ENCODE measurements around the gene LRRIQ3.

Gene LRRIQ3

GRCh38 chr1:74050386-74050785 lies 147.6 kb downstream of the LRRIQ3 start:
- H3K27me3 Mint-ChIP-seq (ENCODE audit: low read depth), result peaks cover 3% of the 10 kb centered on the region
- no peak overlapping the region for H3K4me3 Mint-ChIP-seq

GRCh38 chr1:74038042-74038441 lies 159.9 kb downstream of the LRRIQ3 start:
- Mint-ChIP-seq H3K9me3 (peaks cover 18% of the 10 kb centered on the region), H3K4me1 (no peaks in the 10 kb centered on the region), H3K4me3 (no peak overlapping the region), H3K27ac (no peak overlapping the region), H3K36me3 (ENCODE audit: low read depth) (no peaks in the 10 kb centered on the region), H3K27me3 (ENCODE audit: low read depth) (no peaks in the 10 kb centered on the region)
- TF ChIP-seq, protein P1, sequence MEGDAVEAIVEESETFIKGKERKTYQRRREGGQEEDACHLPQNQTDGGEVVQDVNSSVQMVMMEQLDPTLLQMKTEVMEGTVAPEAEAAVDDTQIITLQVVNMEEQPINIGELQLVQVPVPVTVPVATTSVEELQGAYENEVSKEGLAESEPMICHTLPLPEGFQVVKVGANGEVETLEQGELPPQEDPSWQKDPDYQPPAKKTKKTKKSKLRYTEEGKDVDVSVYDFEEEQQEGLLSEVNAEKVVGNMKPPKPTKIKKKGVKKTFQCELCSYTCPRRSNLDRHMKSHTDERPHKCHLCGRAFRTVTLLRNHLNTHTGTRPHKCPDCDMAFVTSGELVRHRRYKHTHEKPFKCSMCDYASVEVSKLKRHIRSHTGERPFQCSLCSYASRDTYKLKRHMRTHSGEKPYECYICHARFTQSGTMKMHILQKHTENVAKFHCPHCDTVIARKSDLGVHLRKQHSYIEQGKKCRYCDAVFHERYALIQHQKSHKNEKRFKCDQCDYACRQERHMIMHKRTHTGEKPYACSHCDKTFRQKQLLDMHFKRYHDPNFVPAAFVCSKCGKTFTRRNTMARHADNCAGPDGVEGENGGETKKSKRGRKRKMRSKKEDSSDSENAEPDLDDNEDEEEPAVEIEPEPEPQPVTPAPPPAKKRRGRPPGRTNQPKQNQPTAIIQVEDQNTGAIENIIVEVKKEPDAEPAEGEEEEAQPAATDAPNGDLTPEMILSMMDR (IDR thresholded peaks at IDR 0.05; ENCODE audit: unreplicated experiment in 3 of 3), result no peak

More at GRCh38 chr1:74050386-74050785, 147.6 kb downstream of the LRRIQ3 start:
- Mint-ChIP-seq H3K27ac (no peak overlapping the region), H3K36me3 (ENCODE audit: low read depth) (no peaks in the 10 kb centered on the region), H3K4me1 (no peaks in the 10 kb centered on the region), H3K9me3 (peaks cover 6% of the 10 kb centered on the region)
- TF ChIP-seq, protein P1 (IDR thresholded peaks at IDR 0.05; ENCODE audit: unreplicated experiment in 3 of 3), result no peak

DNA sequence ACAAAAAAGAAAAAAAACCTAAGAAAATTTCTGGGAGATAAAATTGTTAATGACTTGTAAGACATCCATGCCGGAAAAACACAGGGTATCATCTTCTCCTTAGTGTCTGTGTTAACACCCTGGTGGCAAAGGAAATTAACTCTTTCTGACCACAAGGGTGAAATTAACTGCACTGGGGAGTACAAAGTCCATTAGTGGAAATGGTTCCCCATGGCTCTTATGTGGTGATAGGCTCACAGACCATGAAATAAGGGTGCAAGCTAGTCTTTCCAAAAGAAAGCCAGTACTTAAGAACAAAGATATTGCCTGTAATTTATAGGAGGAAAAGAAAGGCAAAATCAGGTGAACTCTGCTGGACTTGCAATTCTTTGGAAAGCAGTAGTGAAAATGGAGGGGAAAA lies 185.4 kb downstream of the LRRIQ3 start:
- no peaks in the 10 kb centered on the region for H3K4me1 Mint-ChIP-seq
- peaks cover 3% of the 10 kb centered on the region for H3K27me3 Mint-ChIP-seq (ENCODE audit: low read depth)
- TF ChIP-seq, protein P1 (IDR thresholded peaks at IDR 0.05; ENCODE audit: unreplicated experiment in 3 of 3), result no peak
- no peaks in the 10 kb centered on the region for H3K9me3 Mint-ChIP-seq
- H3K4me3 Mint-ChIP-seq, result no peak overlapping the region
- no peaks in the 10 kb centered on the region for H3K36me3 Mint-ChIP-seq (ENCODE audit: low read depth)
- no peak overlapping the region for H3K27ac Mint-ChIP-seq

- Mint-ChIP-seq H3K4me1 (no peaks in the 10 kb centered on the region), H3K9me3 (no peaks in the 10 kb centered on the region), H3K27me3 (ENCODE audit: low read depth) (peaks cover 3% of the 10 kb centered on the region), H3K4me3 (no peak overlapping the region), H3K27ac (no peak overlapping the region), H3K36me3 (ENCODE audit: low read depth) (no peaks in the 10 kb centered on the region)
- TF ChIP-seq, protein P1 (IDR thresholded peaks at IDR 0.05; ENCODE audit: unreplicated experiment in 3 of 3), result no peak
Observed at GRCh38 chr1:74011736-74012135, 186.2 kb downstream of the LRRIQ3 start.

GRCh38 chr1:74010206-74010605 lies 187.8 kb downstream of the LRRIQ3 start:
- no peaks in the 10 kb centered on the region for H3K9me3 Mint-ChIP-seq
- H3K27ac Mint-ChIP-seq, result no peak overlapping the region
- no peaks in the 10 kb centered on the region for H3K36me3 Mint-ChIP-seq (ENCODE audit: low read depth)
- peaks cover 5% of the 10 kb centered on the region for H3K4me1 Mint-ChIP-seq
- H3K4me3 Mint-ChIP-seq, result no peak overlapping the region
- TF ChIP-seq, protein P1 (IDR thresholded peaks at IDR 0.05; ENCODE audit: unreplicated experiment in 3 of 3), result no peak
- peaks cover 6% of the 10 kb centered on the region for H3K27me3 Mint-ChIP-seq (ENCODE audit: low read depth)

DNA sequence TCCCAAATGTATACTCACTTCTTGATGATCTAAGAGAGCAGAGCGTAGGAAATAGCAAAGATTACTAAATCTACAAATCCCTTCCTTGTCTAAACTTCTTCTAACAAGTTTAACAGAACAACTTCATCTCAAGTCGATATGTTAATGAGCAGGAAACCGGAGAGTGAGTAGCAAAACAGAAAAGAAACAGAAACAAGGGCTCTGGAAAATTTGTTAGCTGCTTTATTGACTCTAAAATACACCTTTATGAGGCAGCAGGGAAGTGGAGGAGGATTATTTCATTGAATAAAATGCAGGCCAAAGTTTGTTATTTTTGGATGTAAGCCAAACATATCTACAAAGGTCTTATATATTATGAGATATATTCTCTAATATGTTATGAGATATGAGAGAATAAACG lies 192.4 kb downstream of the LRRIQ3 start:
- H3K9me3 Mint-ChIP-seq, result no peaks in the 10 kb centered on the region
- no peak overlapping the region for H3K27ac Mint-ChIP-seq
- no peak overlapping the region for H3K4me3 Mint-ChIP-seq
- H3K4me1 Mint-ChIP-seq, result peaks cover 9% of the 10 kb centered on the region
- no peaks in the 10 kb centered on the region for H3K36me3 Mint-ChIP-seq (ENCODE audit: low read depth)
- TF ChIP-seq, protein P1 (IDR thresholded peaks at IDR 0.05; ENCODE audit: unreplicated experiment in 3 of 3), result no peak
- peaks cover 4% of the 10 kb centered on the region for H3K27me3 Mint-ChIP-seq (ENCODE audit: low read depth)
